Vagina (tissue), 2 donors: Measurements from ENCODE around the gene LPAR1. TPM values are rescaled to one million over a fixed set of nuclear protein-coding genes. Genes with fewer than 3 reads are reported as not detected.

Experiments
- DNase-seq, 2 donors: peaks; one replicate each; pipeline ENCODE4 v3.0.0-alpha.2; 2017; ENCODE audit errors: extremely low spot score in 2 of 2
- H3K27ac ChIP-seq: fragments of 200-600 bp; sonication (generic); one replicate; pipeline ENCODE4 v1.5.1; 2019
- H3K27me3 ChIP-seq: fragments of 200-600 bp; sonication (generic); one replicate; pipeline ENCODE4 v1.5.1; 2019
- H3K36me3 ChIP-seq, 2 donors: fragments of 200-600 bp; sonication (generic); one replicate each; pipeline ENCODE4 v1.5.1; 2017 to 2019
- H3K4me1 ChIP-seq: fragments of 200-600 bp; sonication (generic); one replicate; pipeline ENCODE4 v1.5.1; 2019
- H3K4me3 ChIP-seq, 2 donors: fragments of 200-600 bp; sonication (generic); 1 replicate in 1 of 2; 2 replicates in 1 of 2; pipeline ENCODE4 v1.5.1; 2016 to 2019
- H3K9me3 ChIP-seq: fragments of 200-600 bp; sonication (generic); one replicate; pipeline ENCODE4 v1.5.1; 2019
- POLR2A ChIP-seq, 2 donors: fragments of 450-650 bp; IDR thresholded peaks; one replicate each; pipeline ENCODE4 v1.6.1; 2017; ENCODE audit warnings: antibody characterized with exemption in 2 of 2, mild to moderate bottlenecking in 2 of 2, moderate library complexity in 2 of 2
- POLR2AphosphoS5 ChIP-seq, 2 donors: sonication (generic); formaldehyde crosslinking; IDR thresholded peaks; one replicate each; pipeline ENCODE4 v1.9.0; 2017; ENCODE audit warnings: antibody characterized with exemption in 2 of 2, mild to moderate bottlenecking in 2 of 2, low read depth in 1 of 2; ENCODE audit not compliant: insufficient read depth in 1 of 2
- intact Hi-C: fragments of 100-400 bp; cut with DNase I; formaldehyde crosslinking; loops from one replicate; pipeline ENCODE4 v1.15.1; 2023
- total RNA-seq: library from RNA; depleted of rRNA; stranded (reverse); fragments of >200 nt; gene quantifications from one replicate; pipeline ENCODE4 v1.2.3, GENCODE V29; 2016
- TF ChIP-seq, protein P1 (sequence below), 3 experiments: fragments of 450-650 bp in 2 of 3; fragments of 200-600 bp in 1 of 3; sonication (generic) in 1 of 3; IDR thresholded peaks; one replicate each; pipeline ENCODE4 v1.5.1; 2017 to 2019; ENCODE audit warnings: antibody characterized with exemption in 3 of 3, mild to moderate bottlenecking in 2 of 3, moderate library complexity in 2 of 3

The LPAR1 gene
- total RNA-seq, 1 donor from 2014 or later = 83.0 TPM

DNA sequence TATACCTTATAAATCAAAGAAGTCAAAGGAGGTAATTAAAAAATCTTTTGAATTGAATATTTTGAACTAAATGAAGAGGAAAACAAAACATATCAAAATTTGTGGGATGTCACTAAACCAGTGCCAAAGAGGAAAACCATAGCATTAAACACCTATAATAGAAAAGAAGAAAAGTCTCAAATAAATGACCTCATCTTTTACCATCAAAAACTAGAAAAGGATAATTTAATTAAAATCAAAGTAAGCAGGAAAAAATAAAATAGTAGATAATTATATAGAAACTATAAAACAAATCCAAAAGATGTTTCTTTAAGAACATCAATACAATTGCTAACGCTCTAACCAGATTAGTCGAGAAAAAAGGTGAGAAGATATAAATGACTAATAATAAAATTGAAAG, 47.8 kb downstream of the LPAR1 start:
- intact Hi-C loops = no loop called here

DNA sequence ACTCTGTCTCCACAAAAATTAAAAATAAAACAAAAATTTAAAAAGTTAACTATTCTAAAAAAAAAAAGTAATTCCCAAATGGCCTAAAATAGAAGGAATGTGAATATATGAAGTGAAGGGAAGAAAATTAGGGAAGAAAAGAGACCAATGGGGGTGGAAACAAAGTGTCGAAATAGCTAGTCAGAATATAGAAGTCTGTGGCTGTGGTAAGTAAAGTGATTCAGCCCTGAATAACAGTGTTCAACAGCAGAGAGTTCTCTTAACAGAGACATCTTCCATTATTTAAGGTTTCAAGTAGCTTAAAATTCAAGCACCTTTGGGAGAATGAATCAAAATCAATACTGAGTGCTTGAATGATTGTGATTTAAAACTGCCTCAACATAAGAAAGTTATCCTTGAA, 51.7 kb downstream of the LPAR1 start:
- Histone ChIP-seq H3K4me3 (no peak overlapping the region), H3K4me1 (peaks cover 6% of the 10 kb centered on the region), H3K27ac (no peak overlapping the region), H3K27me3 (no peaks in the 10 kb centered on the region), H3K36me3 (no peaks in the 10 kb centered on the region), H3K9me3 (no peaks in the 10 kb centered on the region)
- intact Hi-C loops = no loop called here
- no peak for DNase-seq
- TF ChIP-seq, protein P1, sequence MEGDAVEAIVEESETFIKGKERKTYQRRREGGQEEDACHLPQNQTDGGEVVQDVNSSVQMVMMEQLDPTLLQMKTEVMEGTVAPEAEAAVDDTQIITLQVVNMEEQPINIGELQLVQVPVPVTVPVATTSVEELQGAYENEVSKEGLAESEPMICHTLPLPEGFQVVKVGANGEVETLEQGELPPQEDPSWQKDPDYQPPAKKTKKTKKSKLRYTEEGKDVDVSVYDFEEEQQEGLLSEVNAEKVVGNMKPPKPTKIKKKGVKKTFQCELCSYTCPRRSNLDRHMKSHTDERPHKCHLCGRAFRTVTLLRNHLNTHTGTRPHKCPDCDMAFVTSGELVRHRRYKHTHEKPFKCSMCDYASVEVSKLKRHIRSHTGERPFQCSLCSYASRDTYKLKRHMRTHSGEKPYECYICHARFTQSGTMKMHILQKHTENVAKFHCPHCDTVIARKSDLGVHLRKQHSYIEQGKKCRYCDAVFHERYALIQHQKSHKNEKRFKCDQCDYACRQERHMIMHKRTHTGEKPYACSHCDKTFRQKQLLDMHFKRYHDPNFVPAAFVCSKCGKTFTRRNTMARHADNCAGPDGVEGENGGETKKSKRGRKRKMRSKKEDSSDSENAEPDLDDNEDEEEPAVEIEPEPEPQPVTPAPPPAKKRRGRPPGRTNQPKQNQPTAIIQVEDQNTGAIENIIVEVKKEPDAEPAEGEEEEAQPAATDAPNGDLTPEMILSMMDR (IDR thresholded peaks at IDR 0.05) = no peak
- TF ChIP-seq POLR2AphosphoS5 (IDR thresholded peaks at IDR 0.05; ENCODE audit: insufficient read depth in 1 of 2, low read depth in 1 of 2) (no peak), POLR2A (IDR thresholded peaks at IDR 0.05) (no peak)

More for the DNA sequence above, 47.8 kb downstream of the LPAR1 start:
- Histone ChIP-seq H3K36me3 (no peaks in the 10 kb centered on the region), H3K27ac (no peak overlapping the region), H3K4me3 (no peak overlapping the region), H3K9me3 (no peaks in the 10 kb centered on the region), H3K4me1 (peaks cover 19% of the 10 kb centered on the region), H3K27me3 (no peaks in the 10 kb centered on the region)
- TF ChIP-seq, protein P1 (IDR thresholded peaks at IDR 0.05) = no peak
- TF ChIP-seq POLR2AphosphoS5 (IDR thresholded peaks at IDR 0.05; ENCODE audit: insufficient read depth in 1 of 2, low read depth in 1 of 2) = no peak
- no peak for TF ChIP-seq POLR2A (IDR thresholded peaks at IDR 0.05)
- no peak for DNase-seq

DNA sequence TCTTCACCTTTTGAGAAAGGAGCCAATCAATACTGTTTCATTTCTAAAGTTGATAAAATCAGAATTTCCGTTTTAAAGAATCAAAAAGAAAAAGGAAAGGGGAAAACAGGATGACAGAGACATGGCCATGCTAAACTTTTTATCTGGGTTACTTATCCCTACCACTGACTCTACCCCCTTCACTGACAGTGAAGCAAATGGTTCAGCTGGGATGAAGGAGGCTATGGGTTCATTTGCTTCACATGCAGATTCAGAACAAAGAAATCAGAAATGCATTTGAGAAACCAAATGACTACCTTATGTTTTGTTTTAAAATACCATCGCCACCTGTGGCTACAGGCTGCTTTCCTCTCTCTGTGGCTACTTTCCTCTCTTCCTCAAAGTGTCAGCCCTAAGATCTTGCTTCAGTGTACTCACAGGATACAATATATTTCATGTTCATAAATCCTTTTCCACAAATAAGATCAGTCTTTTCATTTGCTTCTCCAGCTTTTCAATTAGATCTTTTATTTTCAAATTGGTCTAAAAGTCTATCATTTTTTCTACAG, 53.3 kb downstream of the LPAR1 start:
- no peaks in the 10 kb centered on the region for H3K9me3 ChIP-seq
- TF ChIP-seq POLR2AphosphoS5 (IDR thresholded peaks at IDR 0.05; ENCODE audit: insufficient read depth in 1 of 2, low read depth in 1 of 2) (no peak), POLR2A (IDR thresholded peaks at IDR 0.05) (no peak)
- TF ChIP-seq, protein P1 (IDR thresholded peaks at IDR 0.05) = no peak
- no peak overlapping the region for H3K4me3 ChIP-seq
- H3K27ac ChIP-seq = no peak overlapping the region
- H3K36me3 ChIP-seq = no peaks in the 10 kb centered on the region
- H3K27me3 ChIP-seq = no peaks in the 10 kb centered on the region
- peaks cover 6% of the 10 kb centered on the region for H3K4me1 ChIP-seq
- intact Hi-C loops = no loop called here
- no peak for DNase-seq

DNA sequence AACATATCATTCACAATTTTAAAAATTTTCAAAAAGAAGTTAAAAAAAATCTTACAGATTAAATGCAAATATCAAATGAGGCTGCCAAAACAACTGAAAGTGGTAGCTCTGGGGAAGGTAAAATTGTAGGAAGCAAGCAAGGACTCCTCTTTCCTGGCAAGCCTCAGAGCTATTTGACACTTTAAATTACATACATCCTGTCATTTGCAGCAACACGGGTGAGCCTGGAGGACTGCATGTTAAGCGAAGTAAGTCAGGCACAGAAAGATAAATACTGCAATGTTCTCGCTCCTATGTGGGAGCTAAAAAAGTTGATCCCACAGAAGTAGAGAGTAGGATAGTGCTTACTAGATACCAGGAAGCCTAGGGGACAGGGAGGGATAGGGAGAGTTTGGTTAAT, 58.0 kb downstream of the LPAR1 start:
- Histone ChIP-seq H3K4me3 (no peak overlapping the region), H3K4me1 (peaks cover 38% of the 10 kb centered on the region), H3K9me3 (no peaks in the 10 kb centered on the region), H3K27ac (no peak overlapping the region), H3K36me3 (no peaks in the 10 kb centered on the region), H3K27me3 (no peaks in the 10 kb centered on the region)
- DNase-seq = no peak
- TF ChIP-seq POLR2A (IDR thresholded peaks at IDR 0.05) = no peak
- no peak for TF ChIP-seq POLR2AphosphoS5 (IDR thresholded peaks at IDR 0.05; ENCODE audit: insufficient read depth in 1 of 2, low read depth in 1 of 2)
- TF ChIP-seq, protein P1 (IDR thresholded peaks at IDR 0.05) = no peak
- intact Hi-C loops = no loop called here

DNA sequence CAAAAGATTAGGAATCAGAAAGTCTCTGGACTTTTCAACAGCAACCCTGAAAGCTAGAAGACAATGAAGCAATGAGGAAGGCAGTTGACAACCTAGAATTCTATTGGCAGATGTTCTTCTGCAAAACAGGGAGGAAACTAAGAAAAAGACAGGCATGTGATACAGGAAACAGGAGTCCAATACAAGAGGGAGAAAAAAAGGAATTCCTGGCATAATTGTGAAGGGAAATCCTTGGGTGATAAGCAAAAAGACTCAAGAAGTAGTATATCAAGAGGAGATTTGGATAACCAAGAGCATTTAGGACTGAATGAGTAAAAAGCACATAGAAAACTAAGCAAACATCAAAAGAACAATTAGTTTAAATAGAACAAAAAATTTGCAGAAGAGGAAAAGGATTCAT, 58.6 kb downstream of the LPAR1 start:
- TF ChIP-seq POLR2AphosphoS5 (IDR thresholded peaks at IDR 0.05; ENCODE audit: insufficient read depth in 1 of 2, low read depth in 1 of 2) = no peak
- no peak for TF ChIP-seq POLR2A (IDR thresholded peaks at IDR 0.05)
- TF ChIP-seq, protein P1 (IDR thresholded peaks at IDR 0.05) = no peak

More for the DNA sequence above, 58.6 kb downstream of the LPAR1 start:
- H3K27me3 ChIP-seq = no peaks in the 10 kb centered on the region
- DNase-seq = no peak
- H3K4me3 ChIP-seq = no peak overlapping the region
- peaks cover 39% of the 10 kb centered on the region for H3K4me1 ChIP-seq
- no peaks in the 10 kb centered on the region for H3K9me3 ChIP-seq
- intact Hi-C loops = no loop called here
- no peak overlapping the region for H3K27ac ChIP-seq
- H3K36me3 ChIP-seq = no peaks in the 10 kb centered on the region
